ENCODE measurements around the gene EPHB4.

EPHB4 gene

GRCh38 chr7:100785878-100786277 lies 41.4 kb downstream of the EPHB4 start:
- no peak for DNase-seq (ENCODE audit: low read depth)

GRCh38 chr7:100783804-100784203 lies 43.5 kb downstream of the EPHB4 start:
- no peak for DNase-seq (ENCODE audit: low read depth)
- no peak for TF ChIP-seq CTCF (IDR thresholded peaks at IDR 0.05; ENCODE audit: control insufficient read depth, extremely low read depth, insufficient read depth)
- H3K4me3 ChIP-seq (ENCODE audit: low read depth, low read length): no peak overlapping the region

More at GRCh38 chr7:100785878-100786277, 41.4 kb downstream of the EPHB4 start:
- TF ChIP-seq CTCF (IDR thresholded peaks at IDR 0.05; ENCODE audit: control insufficient read depth, extremely low read depth, insufficient read depth): no peak
- H3K4me3 ChIP-seq (ENCODE audit: low read depth, low read length): no peak overlapping the region

- no peak overlapping the region for H3K4me3 ChIP-seq (ENCODE audit: low read depth, low read length)
- DNase-seq (ENCODE audit: low read depth): no peak
- TF ChIP-seq CTCF (IDR thresholded peaks at IDR 0.05; ENCODE audit: control insufficient read depth, extremely low read depth, insufficient read depth): no peak
These were observed 46.1 kb downstream of the EPHB4 start for GRCh38 chr7:100781255-100781654.

GRCh38 chr7:100779359-100779758 lies 48.0 kb downstream of the EPHB4 start:
- no peak for DNase-seq (ENCODE audit: low read depth)
- TF ChIP-seq CTCF (IDR thresholded peaks at IDR 0.05; ENCODE audit: control insufficient read depth, extremely low read depth, insufficient read depth): no peak
- H3K4me3 ChIP-seq (ENCODE audit: low read depth, low read length): no peak overlapping the region

DNA sequence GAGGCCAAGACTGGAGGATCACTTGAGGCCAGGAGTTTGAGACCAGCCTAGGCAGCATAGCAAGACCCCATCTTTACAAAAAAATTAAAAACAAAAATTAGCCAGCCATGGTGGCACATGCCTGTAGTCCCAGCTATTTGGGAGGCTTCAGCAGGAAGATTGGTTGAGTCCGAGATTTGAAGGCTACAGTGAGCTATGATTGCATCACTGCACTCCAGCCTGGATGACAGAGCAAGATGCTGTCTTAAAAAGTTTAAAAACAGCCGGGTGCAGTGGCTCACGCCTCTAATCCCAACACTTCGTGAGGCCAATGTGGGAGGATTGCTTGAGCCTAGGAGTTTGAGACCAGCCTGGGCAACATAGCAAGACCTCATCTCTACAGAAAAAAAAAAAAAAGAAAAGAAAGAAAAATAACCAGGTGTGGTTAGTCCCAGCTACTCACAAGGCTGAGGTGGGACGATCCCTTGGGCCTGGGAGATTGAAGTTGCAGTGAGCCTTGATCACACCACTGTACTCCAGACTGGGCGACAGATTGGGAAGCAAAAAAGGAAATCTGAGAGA lies 49.2 kb downstream of the EPHB4 start:
- TF ChIP-seq CTCF (IDR thresholded peaks at IDR 0.05; ENCODE audit: control insufficient read depth, extremely low read depth, insufficient read depth): no peak
- no peak for DNase-seq (ENCODE audit: low read depth)
- H3K4me3 ChIP-seq (ENCODE audit: low read depth, low read length): no peak overlapping the region

DNA sequence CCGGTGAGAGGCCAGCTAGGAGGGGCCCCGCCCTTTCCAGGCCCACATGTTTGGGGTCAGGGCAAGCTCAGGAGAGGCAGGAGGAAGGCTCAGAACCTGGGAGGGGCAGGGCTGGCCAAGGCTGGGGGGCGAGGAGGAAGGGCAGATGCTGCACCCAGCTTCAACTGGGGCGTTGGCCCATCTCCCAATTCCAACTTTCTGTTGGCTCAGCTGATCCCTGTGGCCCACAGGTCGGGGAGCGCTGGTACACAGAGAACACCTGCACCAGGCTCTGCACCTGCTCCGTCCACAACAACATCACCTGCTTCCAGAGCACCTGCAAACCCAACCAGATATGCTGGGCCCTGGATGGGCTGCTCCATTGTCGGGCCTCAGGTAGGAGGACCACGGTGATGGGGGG lies 53.8 kb downstream of the EPHB4 start:
- H3K4me3 ChIP-seq (ENCODE audit: low read depth, low read length): no peak overlapping the region
- TF ChIP-seq CTCF (IDR thresholded peaks at IDR 0.05; ENCODE audit: control insufficient read depth, extremely low read depth, insufficient read depth): no peak
- DNase-seq (ENCODE audit: low read depth): no peak

DNA sequence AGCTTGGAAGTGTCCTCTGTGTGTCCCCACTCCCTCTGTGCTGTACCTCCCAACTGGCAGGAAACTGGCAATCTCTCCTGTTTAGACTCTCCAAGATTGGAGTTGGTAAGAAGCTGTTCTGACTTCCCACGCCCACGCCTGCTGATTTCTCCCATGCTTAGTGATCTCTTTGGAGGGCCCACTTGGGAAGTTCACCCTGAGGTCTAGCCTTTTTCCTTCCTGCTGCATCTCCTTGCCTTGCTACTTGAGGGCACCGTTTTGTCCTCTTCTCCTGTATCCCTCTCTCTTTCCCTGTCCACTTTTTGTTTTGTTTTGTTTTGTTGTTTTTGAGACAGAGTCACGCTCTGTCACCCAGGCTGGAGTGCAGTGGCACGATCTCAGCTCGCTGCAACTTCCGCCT lies 58.5 kb downstream of the EPHB4 start:
- no peak overlapping the region for H3K4me3 ChIP-seq (ENCODE audit: low read depth, low read length)
- DNase-seq (ENCODE audit: low read depth): no peak
- no peak for TF ChIP-seq CTCF (IDR thresholded peaks at IDR 0.05; ENCODE audit: control insufficient read depth, extremely low read depth, insufficient read depth)

All from LNCaP clone FGC (cell line).